GM19463 (cell line): Measurements from ENCODE around the gene ACOT2.
"Not testable (repeated sequence)": the region's sequence is repeated elsewhere in the genome, so short reads cannot be mapped to it uniquely, and the experiment has no call there.

Source experiments
- ATAC-seq: cut with Tn5 transposase; IDR thresholded peaks from one replicate; pipeline ENCODE4 v1.9.1; 2021; ENCODE audit warnings: mild to moderate bottlenecking, moderate library complexity; ENCODE audit not compliant: unreplicated experiment

Gene ACOT2, protein sequence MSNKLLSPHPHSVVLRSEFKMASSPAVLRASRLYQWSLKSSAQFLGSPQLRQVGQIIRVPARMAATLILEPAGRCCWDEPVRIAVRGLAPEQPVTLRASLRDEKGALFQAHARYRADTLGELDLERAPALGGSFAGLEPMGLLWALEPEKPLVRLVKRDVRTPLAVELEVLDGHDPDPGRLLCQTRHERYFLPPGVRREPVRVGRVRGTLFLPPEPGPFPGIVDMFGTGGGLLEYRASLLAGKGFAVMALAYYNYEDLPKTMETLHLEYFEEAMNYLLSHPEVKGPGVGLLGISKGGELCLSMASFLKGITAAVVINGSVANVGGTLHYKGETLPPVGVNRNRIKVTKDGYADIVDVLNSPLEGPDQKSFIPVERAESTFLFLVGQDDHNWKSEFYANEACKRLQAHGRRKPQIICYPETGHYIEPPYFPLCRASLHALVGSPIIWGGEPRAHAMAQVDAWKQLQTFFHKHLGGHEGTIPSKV

DNA sequence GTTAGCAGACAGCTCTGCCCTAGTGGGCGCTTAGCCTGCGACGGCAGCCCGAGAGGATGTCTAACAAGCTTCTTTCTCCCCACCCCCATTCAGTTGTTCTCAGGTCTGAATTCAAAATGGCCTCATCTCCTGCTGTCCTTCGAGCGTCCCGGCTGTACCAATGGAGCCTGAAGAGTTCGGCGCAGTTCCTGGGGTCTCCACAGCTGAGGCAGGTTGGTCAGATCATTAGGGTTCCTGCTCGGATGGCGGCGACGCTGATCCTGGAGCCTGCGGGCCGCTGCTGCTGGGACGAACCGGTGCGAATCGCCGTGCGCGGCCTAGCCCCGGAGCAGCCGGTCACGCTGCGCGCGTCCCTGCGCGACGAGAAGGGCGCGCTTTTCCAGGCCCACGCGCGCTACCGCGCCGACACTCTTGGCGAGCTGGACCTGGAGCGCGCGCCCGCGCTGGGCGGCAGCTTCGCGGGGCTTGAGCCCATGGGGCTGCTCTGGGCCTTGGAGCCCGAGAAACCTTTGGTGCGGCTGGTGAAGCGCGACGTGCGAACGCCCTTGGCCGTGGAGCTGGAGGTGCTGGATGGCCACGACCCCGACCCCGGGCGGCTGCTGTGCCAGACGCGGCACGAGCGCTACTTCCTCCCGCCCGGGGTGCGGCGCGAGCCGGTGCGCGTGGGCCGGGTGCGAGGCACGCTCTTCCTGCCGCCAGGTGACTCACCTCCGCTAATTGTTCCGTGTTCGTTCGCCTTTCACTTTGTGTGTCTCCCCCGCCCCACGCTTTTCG lies at the start of gene ACOT2:
TSS of gene ACOT2 (plus strand) at position 29 of the 774 bp plus-strand sequence. CDS start at position 57, 28 bp downstream.
- ATAC-seq = peak; percentile 63

DNA sequence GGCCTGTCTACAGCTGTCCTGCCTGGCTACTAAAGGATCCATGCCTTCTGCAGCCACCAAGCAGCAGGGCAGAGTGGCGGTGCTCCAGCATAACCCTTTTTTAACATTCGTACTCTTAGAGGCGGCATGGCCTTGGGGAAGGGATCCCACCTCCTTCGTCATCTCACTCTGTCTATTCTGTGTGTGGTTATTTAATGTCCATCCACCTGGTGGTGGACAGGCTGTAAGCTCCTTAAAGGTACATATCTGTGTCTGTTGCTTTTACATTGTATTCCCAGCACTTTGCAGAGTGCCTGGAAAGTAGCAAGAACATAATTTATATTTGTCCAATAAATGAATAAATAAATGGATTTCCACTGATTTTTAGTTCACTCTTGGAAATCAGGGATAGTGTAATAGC lies 47.8 kb upstream of the ACOT2 start:
- no peak for ATAC-seq

DNA sequence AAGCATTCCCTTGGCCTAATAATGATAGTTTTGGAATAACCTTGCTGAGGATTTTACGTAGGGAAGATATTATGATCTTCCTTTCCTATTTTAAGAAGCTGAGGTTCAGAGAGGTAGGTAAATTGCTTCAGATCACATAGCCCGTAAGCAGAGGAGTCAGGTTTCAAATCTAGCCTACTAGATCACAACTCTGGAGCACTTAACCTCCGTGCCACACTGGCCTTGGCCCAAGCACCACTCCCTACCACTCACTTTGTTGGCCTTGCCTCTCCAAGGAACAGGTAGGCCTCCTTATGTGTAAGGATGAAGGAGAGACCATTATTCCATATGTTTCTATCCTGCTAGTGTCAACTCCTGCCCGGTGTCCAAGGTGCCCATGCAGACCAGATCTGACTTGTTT lies 44.5 kb upstream of the ACOT2 start:
- no peak for ATAC-seq

DNA sequence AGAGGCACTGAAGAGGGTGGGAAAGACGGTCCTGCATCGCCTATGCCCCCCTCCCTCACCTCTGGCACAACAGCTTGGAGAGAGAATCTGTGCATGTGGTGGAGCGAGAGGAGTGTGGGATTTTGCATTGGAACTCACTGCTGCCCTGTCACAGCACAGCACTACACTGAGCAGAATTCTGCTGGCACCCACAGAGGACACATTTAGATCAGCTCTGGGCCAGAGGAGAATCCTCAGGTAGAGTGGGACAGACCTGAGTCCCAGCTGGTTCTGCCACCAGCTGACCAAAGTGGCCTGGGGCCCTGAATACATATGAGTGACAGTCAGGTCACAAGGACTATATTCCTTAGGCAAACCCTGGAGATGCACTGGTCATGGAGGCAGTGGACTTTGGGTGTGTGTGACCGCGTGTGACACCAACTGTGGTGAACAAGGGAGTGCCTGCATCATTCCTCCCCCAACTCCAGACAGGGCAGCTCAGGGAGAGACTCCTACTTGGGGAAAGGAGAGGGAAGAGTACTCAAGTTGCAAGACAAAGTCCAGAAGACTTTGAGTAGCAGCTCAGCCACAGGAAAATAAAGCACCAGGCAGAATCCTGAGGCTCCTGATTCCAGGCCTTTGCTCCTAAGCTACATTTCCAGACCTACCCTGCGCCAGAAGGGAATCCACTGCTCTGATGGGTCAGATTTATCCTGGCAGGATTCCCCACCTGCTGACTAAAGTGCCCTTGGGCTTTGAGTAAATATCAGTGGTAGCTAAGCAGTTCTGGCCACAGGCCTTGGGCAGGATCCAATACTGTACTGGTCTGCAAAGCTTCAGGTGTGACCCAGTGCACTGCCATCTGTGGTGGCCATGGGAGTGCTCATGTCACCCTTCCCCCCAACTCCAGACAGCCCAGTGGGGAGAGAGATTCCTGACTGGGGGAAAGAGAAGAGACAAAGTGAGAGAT lies 42.7 kb upstream of the ACOT2 start:
- no peak for ATAC-seq

DNA sequence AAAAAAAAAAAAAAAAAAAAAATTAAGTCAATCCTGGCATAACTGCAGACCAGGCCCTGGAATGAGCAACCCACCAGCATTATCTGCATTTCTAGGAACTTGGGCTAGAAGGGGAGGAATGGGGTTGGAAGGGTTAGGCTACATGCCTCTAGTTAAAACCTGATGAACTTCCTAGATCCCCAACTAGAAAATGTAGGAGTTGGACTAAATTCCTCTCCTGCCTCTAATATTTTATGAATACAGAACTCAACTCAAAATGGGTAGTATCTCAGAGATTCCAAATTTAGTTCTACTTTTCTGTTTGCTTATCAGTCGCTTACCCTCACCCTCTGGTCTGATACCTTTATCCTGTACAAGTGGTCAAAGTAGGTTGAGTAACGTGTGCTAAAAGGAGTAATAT lies 39.7 kb upstream of the ACOT2 start:
- not testable (repeated sequence) for ATAC-seq

DNA sequence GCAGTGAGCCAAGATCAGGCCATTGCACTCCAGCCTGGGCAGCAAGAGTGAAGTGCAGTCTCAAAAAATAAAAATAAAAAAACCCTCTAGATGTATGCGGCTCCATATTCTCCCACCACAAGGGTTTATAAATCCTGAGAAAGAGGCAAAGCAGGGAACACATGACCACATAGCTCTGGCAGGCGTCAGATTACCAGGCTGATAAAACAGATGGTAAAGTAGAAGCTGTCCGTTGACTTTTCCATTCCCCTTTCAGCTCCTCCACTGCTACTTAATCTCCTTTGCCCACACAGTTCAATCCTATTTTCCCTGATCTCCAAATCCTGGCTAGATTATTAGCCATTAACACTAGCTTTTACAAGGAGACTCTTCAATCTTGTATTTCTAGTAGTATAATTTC lies 37.0 kb upstream of the ACOT2 start:
- not testable (repeated sequence) for ATAC-seq

DNA sequence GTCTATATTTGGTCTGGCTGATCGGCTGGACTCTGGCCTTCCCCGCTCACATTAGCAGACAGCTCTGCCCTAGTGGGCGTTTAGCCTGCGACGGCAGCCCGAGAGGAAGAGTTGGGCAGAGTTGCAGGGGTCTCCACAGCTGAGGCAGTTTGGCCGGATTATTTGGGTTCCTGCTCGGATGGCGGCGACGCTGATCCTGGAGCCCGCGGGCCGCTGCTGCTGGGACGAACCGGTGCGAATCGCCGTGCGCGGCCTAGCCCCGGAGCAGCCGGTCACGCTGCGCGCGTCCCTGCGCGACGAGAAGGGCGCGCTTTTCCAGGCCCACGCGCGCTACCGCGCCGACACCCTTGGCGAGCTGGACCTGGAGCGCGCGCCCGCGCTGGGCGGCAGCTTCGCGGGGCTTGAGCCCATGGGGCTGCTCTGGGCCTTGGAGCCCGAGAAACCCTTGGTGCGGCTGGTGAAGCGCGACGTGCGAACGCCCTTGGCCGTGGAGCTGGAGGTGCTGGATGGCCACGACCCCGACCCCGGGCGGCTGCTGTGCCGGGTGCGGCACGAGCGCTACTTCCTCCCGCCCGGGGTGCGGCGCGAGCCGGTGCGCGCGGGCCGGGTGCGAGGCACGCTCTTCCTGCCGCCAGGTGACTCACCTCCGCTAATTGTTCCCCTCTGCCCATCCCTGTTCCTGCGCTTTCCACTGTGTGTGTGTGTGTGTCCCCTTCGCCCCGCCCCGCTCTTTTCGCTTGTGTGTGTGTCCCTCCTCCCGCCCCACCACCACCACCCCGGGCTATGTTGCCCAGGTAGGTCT lies 31.6 kb upstream of the ACOT2 start:
- ATAC-seq = not testable (repeated sequence)

DNA sequence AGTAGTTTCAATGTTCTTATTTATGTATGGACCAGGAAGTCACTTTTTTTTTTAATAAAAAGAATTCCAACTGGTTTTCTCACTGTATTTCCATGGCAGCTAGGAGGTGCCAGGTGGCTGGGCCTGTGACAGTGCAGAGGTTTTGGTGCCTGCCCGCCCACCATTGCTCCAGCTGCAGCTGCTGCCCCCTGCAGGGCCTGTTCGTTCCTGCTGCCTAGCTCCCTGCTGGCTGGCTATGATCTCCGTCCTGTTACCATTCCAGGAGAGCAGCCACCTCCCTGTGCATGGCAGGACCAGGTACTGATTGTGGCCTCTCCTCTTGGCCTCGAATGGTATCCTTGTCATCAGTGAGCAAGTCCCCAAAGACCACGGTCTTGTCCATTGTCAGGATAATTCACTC lies 30.0 kb upstream of the ACOT2 start:
- peak; percentile 88 for ATAC-seq

DNA sequence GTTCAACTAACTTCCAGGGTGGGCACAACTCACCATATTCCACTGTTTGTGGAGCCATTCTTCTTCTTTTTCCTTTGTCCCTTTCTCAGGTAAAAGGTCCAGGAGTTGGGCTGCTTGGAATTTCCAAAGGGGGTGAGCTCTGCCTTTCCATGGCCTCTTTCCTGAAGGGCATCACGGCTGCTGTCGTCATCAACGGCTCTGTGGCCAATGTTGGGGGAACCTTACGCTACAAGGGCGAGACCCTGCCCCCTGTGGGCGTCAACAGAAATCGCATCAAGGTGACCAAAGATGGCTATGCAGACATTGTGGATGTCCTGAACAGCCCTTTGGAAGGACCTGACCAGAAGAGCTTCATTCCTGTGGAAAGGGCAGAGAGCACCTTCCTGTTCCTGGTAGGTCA lies 26.1 kb upstream of the ACOT2 start:
- ATAC-seq = not testable (repeated sequence)

DNA sequence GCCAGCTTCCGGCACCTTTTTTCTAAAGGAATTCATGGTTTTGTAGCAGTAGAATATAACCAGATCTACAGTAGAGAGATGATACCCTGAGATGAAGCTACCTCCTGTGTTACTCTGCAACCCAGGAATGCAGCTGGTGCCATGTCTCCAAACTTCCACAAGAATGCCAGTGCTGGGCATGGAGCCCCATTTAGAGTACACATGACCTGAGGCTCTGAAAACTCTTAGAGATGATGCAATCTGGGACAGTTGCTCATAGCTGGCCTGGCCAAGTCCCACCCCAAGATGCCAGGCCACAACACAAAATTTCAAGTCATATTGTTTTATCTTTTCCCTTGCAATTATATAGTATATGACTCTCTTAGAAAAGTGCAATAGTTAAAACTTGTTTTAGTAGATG lies 23.7 kb upstream of the ACOT2 start:
- not testable (repeated sequence) for ATAC-seq

DNA sequence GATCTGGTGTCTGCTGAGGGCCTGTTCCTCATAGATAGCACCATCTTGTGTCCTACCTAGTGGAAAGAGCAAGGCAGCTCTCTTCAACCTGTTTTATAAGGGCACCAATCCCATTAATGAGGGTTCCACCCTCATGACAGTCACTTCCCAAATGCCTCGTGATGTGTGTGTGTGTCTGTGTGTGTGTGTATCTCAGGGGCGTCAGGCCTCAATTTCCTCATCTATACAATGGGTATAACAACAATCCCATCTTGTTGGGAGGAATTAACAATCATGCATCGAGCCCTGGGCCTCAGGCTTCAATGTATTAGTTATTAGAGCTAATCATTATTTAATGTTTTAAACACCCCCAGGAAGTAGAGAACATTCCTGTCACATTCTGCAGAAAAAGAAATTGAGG lies 19.9 kb upstream of the ACOT2 start:
- ATAC-seq = not testable (repeated sequence)

DNA sequence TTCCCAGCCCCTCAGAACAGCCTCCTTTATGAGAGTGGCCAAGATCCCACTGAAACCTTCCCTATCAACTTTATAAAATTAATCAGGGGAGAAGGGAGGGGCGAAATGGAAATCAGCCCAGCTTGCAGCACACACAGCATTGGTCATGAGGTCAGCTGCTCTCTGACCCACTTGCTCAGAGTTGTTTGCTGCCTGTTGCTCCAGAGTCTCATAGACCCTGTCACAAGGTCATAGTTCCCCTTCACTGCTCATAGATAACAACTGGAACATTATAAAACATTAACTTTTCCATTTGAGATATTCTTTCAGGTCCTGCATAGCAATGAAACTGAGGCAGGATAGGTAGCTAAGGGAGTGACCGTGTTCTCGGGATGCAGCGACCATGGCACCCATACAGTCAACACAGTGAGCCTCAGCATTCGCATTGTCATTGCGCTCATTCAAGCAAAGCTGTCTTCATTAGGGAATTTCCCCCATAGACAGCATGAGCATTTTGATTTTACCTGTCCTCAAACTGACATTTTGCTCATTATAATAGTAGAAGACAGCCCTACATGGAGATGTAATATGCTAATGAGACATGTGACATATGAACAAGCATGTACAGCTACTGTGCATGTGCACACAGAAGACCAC lies 19.0 kb upstream of the ACOT2 start:
- not testable (repeated sequence) for ATAC-seq

DNA sequence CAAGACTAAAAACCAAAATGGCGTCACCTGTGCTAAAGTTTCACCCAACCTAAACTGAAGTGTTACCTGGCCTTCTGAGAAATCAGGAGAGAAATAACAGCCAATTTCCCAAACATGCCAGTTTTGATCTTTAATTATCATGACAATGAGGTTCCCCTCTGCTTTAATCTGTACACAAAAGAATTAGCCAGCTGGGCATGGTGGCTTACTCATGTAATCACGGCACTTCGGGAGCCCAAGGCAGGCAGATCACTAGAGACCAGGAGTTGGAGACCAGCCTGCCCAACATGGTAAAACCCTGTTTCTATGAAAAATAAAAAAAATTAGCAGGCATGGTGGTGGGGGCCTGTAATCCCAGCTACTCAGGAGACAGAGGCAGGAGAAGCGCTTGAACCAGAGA lies 15.2 kb upstream of the ACOT2 start:
- no peak for ATAC-seq

DNA sequence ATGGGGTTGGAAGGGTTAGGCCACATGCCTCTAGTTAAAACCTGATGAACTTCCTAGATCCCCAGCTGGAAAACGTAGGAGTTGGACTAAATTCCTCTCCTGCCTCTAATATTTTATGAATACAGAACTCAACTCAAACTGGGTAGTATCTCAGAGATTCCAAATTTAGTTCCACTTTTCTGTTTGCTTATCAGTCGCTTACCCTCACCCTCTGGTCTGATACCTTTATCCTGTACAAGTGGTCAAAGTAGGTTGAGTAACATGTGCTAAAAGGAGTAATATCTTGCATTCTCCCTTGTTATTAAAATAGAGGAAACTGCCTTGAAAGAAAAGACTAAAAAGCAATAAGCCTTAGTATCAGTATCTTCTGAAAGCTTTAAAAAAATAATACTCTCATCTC lies 11.8 kb upstream of the ACOT2 start:
- ATAC-seq = not testable (repeated sequence)

DNA sequence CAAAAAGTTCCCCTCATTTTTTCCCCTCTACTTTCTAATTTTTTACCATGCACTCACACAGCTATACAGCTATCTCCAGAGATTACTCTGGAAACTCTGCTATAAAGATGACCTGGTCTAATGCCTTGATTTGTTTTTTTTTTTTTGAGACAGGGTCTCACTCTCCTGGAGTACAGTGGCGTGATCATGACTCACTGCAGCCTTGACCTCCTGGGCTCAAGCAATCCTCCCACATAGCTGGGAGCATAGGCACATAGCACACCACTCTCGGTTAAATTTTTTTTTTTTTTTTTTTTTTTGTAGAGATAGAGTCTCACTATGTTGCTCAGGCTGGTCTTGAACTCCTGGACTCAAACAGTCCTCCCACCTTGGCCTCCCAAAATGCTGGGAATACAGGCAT lies 10.8 kb upstream of the ACOT2 start:
- not testable (repeated sequence) for ATAC-seq

DNA sequence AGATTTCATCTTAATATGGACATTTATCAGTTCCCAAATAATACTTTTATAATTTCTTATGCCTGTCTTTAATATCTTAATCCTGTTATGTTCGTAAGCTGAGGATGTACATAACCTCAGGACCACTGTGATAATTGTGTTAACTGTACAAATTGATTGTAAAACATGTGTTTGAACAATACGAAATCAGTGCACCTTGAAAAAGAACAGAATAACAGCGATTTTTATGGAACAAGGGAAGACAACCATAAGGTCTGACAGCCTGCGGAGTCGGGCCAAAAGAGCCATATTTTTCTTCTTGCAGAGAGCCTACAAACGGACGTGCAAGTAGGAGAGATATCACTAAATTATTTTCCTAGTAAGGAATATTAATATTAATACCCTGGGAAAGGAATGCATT lies 6.8 kb upstream of the ACOT2 start:
- ATAC-seq = not testable (repeated sequence)

DNA sequence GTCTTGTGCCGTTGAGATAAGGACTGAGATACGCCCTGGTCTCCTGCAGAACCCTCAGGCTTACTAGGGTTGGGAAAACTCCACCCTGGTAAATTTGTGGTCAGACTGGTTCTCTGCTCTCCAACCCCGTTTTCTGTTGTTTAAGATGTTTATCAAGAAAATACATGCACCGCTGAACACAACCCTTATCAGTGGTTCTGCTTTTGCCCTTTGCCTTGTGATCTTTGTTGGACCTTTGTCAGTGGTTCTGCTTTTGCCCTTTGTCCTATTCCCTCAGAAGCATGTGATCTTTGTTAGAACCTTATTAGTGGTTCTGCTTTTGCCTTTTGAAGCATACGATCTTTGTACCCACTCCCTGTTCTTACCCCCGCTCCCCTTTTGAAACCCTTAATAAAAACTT lies 6.3 kb upstream of the ACOT2 start:
- ATAC-seq = not testable (repeated sequence)

DNA sequence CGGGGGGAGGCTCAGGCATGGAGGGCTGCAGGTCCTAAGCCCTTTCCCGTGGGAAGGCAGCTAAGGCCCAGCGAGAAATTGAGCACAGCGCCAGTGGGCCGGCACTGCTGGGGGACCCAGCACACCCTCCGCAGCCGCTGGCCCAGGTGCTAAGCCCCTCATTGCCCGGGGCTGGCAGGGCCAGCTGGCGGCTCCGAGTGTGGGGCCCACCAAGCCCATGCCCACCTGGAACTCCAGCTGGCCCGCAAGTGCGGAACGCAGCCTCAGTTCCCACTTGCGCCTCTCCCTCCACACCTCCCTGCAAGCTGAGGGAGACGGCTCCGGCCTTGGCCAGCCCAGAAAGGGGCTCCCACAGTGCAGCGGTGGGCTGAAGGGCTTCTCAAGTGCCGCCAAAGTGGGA lies 2.6 kb upstream of the ACOT2 start:
- ATAC-seq = not testable (repeated sequence)

DNA sequence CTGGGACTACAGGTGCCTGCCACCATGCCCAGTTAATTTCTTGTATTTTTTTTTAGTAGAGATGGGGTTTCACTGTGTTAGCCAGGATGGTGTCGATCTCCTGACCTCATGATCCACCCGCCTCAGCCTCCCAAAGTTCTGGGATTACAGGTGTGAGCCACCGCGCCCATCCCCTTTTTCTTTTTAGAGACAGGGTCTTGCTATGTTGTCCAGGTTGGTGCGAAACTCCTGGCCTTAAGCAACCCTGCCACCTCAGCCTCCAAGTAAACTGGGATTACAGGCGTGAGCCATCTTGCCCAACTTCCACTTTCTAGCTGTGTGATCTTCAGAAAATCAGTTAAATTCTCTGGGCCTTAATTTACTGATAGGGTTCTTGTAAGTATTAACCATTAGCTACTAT lies 2.1 kb upstream of the ACOT2 start:
- not testable (repeated sequence) for ATAC-seq
